HEK293 (cell line): ENCODE data around the gene GRB14.

Experiments
- ZNF121 ChIP-seq: fragments of 450-650 bp; formaldehyde crosslinking; IDR thresholded peaks from 2 replicates; pipeline ENCODE4 v1.5.1; 2016; ENCODE audit warnings: missing biosample characterization, missing genetic modification characterization
- ZNF146 ChIP-seq: fragments of 450-650 bp; formaldehyde crosslinking; IDR thresholded peaks from 2 replicates; pipeline ENCODE4 v1.5.1; 2016; ENCODE audit warnings: missing biosample characterization, missing genetic modification characterization
- ZNF24 ChIP-seq: fragments of 450-650 bp; formaldehyde crosslinking; IDR thresholded peaks from 2 replicates; pipeline ENCODE4 v1.5.1; 2016; ENCODE audit warnings: missing biosample characterization, missing genetic modification characterization
- ZNF248 ChIP-seq: fragments of 450-650 bp; formaldehyde crosslinking; IDR thresholded peaks from 2 replicates; pipeline ENCODE4 v1.5.1; 2017; ENCODE audit warnings: missing biosample characterization, missing genetic modification characterization
- ZNF639 ChIP-seq: fragments of 450-650 bp; formaldehyde crosslinking; IDR thresholded peaks from 2 replicates; pipeline ENCODE4 v1.5.1; 2016; ENCODE audit warnings: missing biosample characterization, missing genetic modification characterization
- ZNF645 ChIP-seq: fragments of 450-650 bp; formaldehyde crosslinking; IDR thresholded peaks from 2 replicates; pipeline ENCODE4; 2016; ENCODE audit warnings: missing biosample characterization, missing genetic modification characterization

- TF ChIP-seq ZNF121 (no peak), ZNF645 (no peak), ZNF24 (no peak), ZNF146 (tag by site-specific recombination) (no peak), ZNF639 (tag by site-specific recombination) (no peak), ZNF248 (tag by site-specific recombination) (no peak)
Observed at GRCh38 chr2:164621764-164622105, 453 bp upstream of the GRB14 start.
